ENCODE measurements around the gene CORO2B. TPM values are rescaled to one million over a fixed set of nuclear protein-coding genes. Genes with fewer than 3 reads are reported as not detected.

Gene CORO2B
- total RNA-seq, 4 donors from 2014 or later: 1.3 to 3.3 (median 2.3) TPM

DNA sequence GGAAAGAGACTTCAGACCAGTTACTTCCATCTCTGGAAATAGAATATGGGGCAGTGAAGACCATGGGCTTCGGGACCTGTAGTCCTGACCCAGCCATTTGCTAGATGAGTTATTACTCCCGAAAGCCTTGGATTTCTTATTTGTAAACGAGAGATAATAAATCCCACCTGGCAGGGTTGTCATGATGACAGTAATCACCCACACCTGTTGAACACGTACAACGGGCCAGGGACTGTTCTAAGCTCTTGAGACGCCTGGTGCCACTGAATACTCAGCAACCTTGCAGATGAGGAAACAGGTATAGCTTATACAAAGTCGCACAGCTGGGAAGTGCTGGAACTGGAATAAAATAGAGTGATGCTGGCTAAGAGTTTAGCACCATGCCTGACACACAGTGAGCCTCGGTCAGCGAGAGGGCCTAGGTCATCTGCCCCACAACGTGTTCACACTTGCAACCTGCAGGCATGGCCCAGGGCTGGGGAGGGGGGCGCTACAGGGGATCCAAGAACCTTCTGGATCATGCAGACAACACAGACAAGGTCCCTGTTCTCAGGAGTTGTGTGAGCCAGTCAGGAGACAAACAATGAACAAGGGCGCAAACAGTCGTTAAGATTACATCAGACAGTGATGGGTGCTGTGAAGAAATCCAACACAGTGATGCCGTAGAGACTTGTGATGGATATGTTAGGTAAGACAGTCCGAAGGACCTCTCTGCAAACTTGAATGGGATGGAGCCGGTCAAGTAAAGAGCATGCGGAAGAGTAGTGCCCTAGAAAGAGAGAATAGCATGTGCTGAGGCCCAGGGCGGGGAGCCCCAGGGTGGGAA, 89.2 kb downstream of the CORO2B start:
- no peaks in the 10 kb centered on the region for H3K36me3 ChIP-seq
- TF ChIP-seq, protein P1, sequence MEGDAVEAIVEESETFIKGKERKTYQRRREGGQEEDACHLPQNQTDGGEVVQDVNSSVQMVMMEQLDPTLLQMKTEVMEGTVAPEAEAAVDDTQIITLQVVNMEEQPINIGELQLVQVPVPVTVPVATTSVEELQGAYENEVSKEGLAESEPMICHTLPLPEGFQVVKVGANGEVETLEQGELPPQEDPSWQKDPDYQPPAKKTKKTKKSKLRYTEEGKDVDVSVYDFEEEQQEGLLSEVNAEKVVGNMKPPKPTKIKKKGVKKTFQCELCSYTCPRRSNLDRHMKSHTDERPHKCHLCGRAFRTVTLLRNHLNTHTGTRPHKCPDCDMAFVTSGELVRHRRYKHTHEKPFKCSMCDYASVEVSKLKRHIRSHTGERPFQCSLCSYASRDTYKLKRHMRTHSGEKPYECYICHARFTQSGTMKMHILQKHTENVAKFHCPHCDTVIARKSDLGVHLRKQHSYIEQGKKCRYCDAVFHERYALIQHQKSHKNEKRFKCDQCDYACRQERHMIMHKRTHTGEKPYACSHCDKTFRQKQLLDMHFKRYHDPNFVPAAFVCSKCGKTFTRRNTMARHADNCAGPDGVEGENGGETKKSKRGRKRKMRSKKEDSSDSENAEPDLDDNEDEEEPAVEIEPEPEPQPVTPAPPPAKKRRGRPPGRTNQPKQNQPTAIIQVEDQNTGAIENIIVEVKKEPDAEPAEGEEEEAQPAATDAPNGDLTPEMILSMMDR (IDR thresholded peaks at IDR 0.05): no peak
- TF ChIP-seq POLR2A (IDR thresholded peaks at IDR 0.05) (no peak), EP300 (IDR thresholded peaks at IDR 0.05) (no peak), POLR2AphosphoS5 (IDR thresholded peaks at IDR 0.05) (no peak)
- peak in 1 of 2 donors; percentile 75 for DNase-seq (ENCODE audit: low spot score in 2 of 2)
- H3K4me1 ChIP-seq: no peaks in the 10 kb centered on the region
- no peak overlapping the region for H3K4me3 ChIP-seq
- H3K9me3 ChIP-seq: no peaks in the 10 kb centered on the region
- H3K27ac ChIP-seq: no peak overlapping the region
- H3K27me3 ChIP-seq: no peaks in the 10 kb centered on the region
- WGBS: 91% methylated on average over 18 of the region's 18 CpGs

DNA sequence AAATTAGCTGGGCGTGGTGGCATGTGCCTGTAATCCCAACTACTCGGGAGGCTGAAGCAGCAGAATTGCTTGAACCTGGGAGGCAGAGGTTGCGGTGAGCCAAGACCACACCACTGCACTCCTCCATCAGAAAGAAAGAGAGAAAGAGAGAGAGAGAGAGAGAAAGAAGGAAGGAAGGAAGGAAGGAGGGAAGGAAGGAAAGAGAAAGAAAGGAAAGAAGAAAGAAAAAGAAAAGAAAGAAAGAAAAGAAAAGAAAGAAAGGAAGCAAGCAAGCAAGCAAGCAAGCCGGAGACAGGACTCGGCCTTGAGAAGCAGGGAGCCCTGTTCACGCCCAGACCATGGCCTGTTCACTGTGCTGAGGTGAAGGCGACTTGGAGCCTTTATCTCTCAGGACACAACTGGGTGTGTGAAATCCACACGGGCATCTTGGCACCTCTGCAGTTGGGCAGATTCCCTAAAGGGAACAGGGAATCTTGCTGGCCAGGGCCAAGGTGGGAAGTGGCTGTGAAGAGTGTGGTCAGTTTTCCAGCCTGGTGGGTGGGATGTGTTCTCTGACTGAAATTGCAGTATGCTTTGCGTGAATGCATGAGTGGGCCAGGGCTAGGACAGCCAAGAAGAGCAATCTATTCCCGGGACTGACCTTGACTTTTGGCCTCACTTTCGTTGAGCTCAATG, 90.3 kb downstream of the CORO2B start:
- no peaks in the 10 kb centered on the region for H3K36me3 ChIP-seq
- no peak for TF ChIP-seq POLR2A (IDR thresholded peaks at IDR 0.05)
- no peak for TF ChIP-seq POLR2AphosphoS5 (IDR thresholded peaks at IDR 0.05)
- no peak for TF ChIP-seq EP300 (IDR thresholded peaks at IDR 0.05)
- TF ChIP-seq, protein P1 (IDR thresholded peaks at IDR 0.05): no peak
- H3K27ac ChIP-seq: no peak overlapping the region
- no peaks in the 10 kb centered on the region for H3K27me3 ChIP-seq
- WGBS: 85% methylated on average over 11 of the region's 11 CpGs
- DNase-seq (ENCODE audit: low spot score in 2 of 2): peak in 1 of 2 donors; percentile 70
- H3K4me1 ChIP-seq: peaks cover 4% of the 10 kb centered on the region
- no peak overlapping the region for H3K4me3 ChIP-seq
- no peaks in the 10 kb centered on the region for H3K9me3 ChIP-seq

DNA sequence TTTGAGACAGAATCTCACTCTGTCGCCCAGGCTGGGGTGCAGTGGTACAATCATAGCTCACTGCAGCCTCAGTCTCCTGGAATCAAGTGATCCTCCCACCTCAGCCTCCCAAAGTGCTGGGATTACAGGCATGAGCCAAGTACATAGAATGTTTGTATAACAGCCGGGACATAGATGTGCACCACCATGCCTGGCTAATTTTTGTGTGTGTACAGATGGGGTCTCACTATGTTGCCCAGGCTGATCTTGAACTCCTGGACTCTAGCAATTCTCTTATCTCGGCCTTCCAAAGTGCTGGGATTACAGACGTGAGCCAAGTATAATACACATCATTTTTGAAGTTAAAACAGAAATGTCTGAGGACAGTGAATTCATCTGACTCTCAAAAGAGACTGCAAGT, 93.5 kb downstream of the CORO2B start:
- H3K36me3 ChIP-seq: no peaks in the 10 kb centered on the region
- peaks cover 13% of the 10 kb centered on the region for H3K4me1 ChIP-seq
- DNase-seq (ENCODE audit: low spot score in 2 of 2): peak in 1 of 2 donors; percentile 38
- 69% methylated on average over 4 of the region's 4 CpGs for WGBS
- H3K27me3 ChIP-seq: no peaks in the 10 kb centered on the region
- H3K9me3 ChIP-seq: no peaks in the 10 kb centered on the region
- no peak overlapping the region for H3K27ac ChIP-seq
- no peak overlapping the region for H3K4me3 ChIP-seq
- TF ChIP-seq, protein P1 (IDR thresholded peaks at IDR 0.05): no peak
- TF ChIP-seq POLR2AphosphoS5 (IDR thresholded peaks at IDR 0.05) (no peak), EP300 (IDR thresholded peaks at IDR 0.05) (no peak), POLR2A (IDR thresholded peaks at IDR 0.05) (no peak)

DNA sequence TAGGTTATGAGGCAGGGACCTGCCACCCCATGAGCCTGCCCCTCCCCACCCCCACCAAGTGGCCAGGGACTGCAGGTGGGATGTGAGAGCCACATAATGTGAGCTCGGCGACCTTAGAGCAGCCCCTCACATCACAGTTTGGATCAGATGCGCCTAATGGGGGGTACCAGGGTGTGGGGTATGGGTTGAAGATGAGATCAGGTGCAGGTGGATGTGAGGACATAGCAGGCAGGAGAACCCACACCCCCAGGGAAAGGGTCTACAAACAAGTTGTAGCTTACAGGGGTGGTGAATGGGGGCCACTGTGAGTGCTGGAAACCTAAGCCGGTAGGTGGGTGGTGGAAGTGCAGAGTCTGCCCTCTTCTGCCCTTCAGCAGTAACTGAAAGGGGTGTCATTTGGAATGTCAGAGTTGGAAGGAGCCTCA, 94.0 kb downstream of the CORO2B start:
- Histone ChIP-seq H3K27me3 (no peaks in the 10 kb centered on the region), H3K36me3 (no peaks in the 10 kb centered on the region), H3K27ac (no peak overlapping the region), H3K9me3 (no peaks in the 10 kb centered on the region), H3K4me3 (no peak overlapping the region), H3K4me1 (peaks cover 13% of the 10 kb centered on the region)
- no peak for TF ChIP-seq POLR2A (IDR thresholded peaks at IDR 0.05)
- TF ChIP-seq POLR2AphosphoS5 (IDR thresholded peaks at IDR 0.05): no peak
- TF ChIP-seq, protein P1 (IDR thresholded peaks at IDR 0.05): no peak
- no peak for TF ChIP-seq EP300 (IDR thresholded peaks at IDR 0.05)
- 83% methylated on average over 4 of the region's 4 CpGs for WGBS
- DNase-seq (ENCODE audit: low spot score in 2 of 2): peak in 1 of 2 donors; percentile 45

DNA sequence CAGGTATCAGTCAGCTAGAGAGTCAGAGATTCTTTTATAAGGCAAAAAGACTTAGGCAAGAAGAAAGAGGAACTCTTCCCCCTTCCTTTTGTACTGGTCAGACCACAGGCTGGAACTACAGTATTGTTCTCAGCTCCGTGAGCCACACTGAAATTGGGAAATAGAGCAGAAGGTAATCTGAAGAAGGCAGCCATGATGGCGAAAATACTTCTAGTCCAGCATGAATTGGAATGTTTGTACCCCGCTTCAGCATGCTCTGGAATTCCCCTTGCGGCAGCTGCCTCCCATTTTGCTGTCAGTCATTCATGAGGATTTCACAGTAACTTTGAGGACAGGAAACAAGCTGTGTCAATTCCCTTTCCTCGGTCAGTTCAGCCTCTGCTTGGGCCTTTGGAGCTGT, 96.2 kb downstream of the CORO2B start:
- H3K4me3 ChIP-seq: no peak overlapping the region
- DNase-seq (ENCODE audit: low spot score in 2 of 2): no peak
- H3K27me3 ChIP-seq: no peaks in the 10 kb centered on the region
- no peaks in the 10 kb centered on the region for H3K36me3 ChIP-seq
- 33% methylated on average over 5 of the region's 5 CpGs for WGBS
- no peak for TF ChIP-seq POLR2A (IDR thresholded peaks at IDR 0.05)
- no peak for TF ChIP-seq EP300 (IDR thresholded peaks at IDR 0.05)
- no peak for TF ChIP-seq POLR2AphosphoS5 (IDR thresholded peaks at IDR 0.05)
- TF ChIP-seq, protein P1 (IDR thresholded peaks at IDR 0.05): no peak
- H3K4me1 ChIP-seq: peaks cover 13% of the 10 kb centered on the region
- no peak overlapping the region for H3K27ac ChIP-seq
- H3K9me3 ChIP-seq: no peaks in the 10 kb centered on the region
